WTC11 (cell line): Measurements from ENCODE around the gene HPSE. TPM values are rescaled to one million over a fixed set of nuclear protein-coding genes. Genes with fewer than 3 reads are reported as not detected.

ENCODE experiments used
- ATAC-seq: fragments of 200-7000 bp; cut with Tn5 transposase; 2 replicates; pipeline ENCODE4 v1.10.0; 2021; ENCODE audit warnings: mild to moderate bottlenecking, moderate library complexity
- CTCF ChIA-PET: fragments of 300-600 bp; sonication (Branson Sonifier 250); formaldehyde crosslinking; loops from one replicate; lab custom pipeline; 2021; ENCODE audit warnings: antibody characterized with exemption; lab: Charles Lee
- POLR2A ChIA-PET: fragments of 350-600 bp; sonication (Branson Sonifier 250); formaldehyde crosslinking; loops from one replicate; lab custom pipeline; 2021; ENCODE audit warnings: antibody characterized with exemption; lab: Charles Lee
- DNase-seq: peaks from one replicate; pipeline ENCODE4 v3.0.0; 2021; ENCODE audit warnings: low spot score
- H3K27ac Mint-ChIP-seq: 2 replicates; pipeline ENCODE4 v1.8.0; 2021; ENCODE audit warnings: mixed read lengths
- H3K27me3 Mint-ChIP-seq: 2 replicates; pipeline ENCODE4 v1.8.0; 2021; ENCODE audit warnings: low read depth, mild to moderate bottlenecking, moderate library complexity, mixed read lengths
- H3K36me3 Mint-ChIP-seq: 2 replicates; pipeline ENCODE4 v1.8.0; 2021; ENCODE audit warnings: mixed read lengths
- H3K4me1 Mint-ChIP-seq: 2 replicates; pipeline ENCODE4 v1.8.0; 2022; ENCODE audit warnings: mixed read lengths
- H3K4me3 Mint-ChIP-seq: 2 replicates; pipeline ENCODE4 v1.8.0; 2021; ENCODE audit warnings: mild to moderate bottlenecking, moderate library complexity, mixed read lengths
- H3K9me3 Mint-ChIP-seq: 2 replicates; pipeline ENCODE4 v1.8.0; 2021; ENCODE audit warnings: mixed read lengths
- FOXJ3 ChIP-seq: sonication (generic); formaldehyde crosslinking; IDR thresholded peaks from 2 replicates; pipeline ENCODE4 v1.9.0; 2021; ENCODE audit warnings: missing genetic modification reagents, mild to moderate bottlenecking, borderline replicate concordance
- FOXK1 ChIP-seq: sonication (generic); formaldehyde crosslinking; IDR thresholded peaks from 2 replicates; pipeline ENCODE4 v1.8.0; 2022; ENCODE audit warnings: mild to moderate bottlenecking, moderate library complexity, missing genetic modification reagents
- JUN ChIP-seq: sonication (generic); formaldehyde crosslinking; IDR thresholded peaks from 2 replicates; pipeline ENCODE4 v1.8.0; 2023; ENCODE audit warnings: mild to moderate bottlenecking, missing genetic modification reagents
- NFE2L1 ChIP-seq: sonication (generic); formaldehyde crosslinking; IDR thresholded peaks from 2 replicates; pipeline ENCODE4 v1.8.1; 2023; ENCODE audit warnings: missing genetic modification reagents
- NR1H2 ChIP-seq: sonication (generic); formaldehyde crosslinking; IDR thresholded peaks from 2 replicates; pipeline ENCODE4 v1.9.0; 2021; ENCODE audit warnings: mild to moderate bottlenecking, moderate library complexity, missing genetic modification reagents
- OVOL2 ChIP-seq: fragments of 250-450 bp; sonication (Bioruptor Pico); IDR thresholded peaks from 2 replicates; pipeline ENCODE4 v1.9.0; 2021; ENCODE audit warnings: mild to moderate bottlenecking, borderline replicate concordance
- RELA ChIP-seq: sonication (generic); formaldehyde crosslinking; IDR thresholded peaks from 2 replicates; pipeline ENCODE4 v1.8.1; 2022; ENCODE audit warnings: missing genetic modification reagents, mild to moderate bottlenecking, borderline replicate concordance
- TEAD1 ChIP-seq: sonication (generic); formaldehyde crosslinking; IDR thresholded peaks from 2 replicates; pipeline ENCODE4 v1.8.0; 2022; ENCODE audit warnings: mild to moderate bottlenecking, missing genetic modification reagents
- TP53 ChIP-seq: sonication (generic); formaldehyde crosslinking; IDR thresholded peaks from 2 replicates; pipeline ENCODE4 v1.8.1; 2023; ENCODE audit warnings: mild to moderate bottlenecking, missing genetic modification reagents
- ZBTB21 ChIP-seq: sonication (generic); formaldehyde crosslinking; IDR thresholded peaks from 2 replicates; pipeline ENCODE4 v1.8.1; 2023; ENCODE audit warnings: mild to moderate bottlenecking, missing genetic modification reagents, borderline replicate concordance
- ZNF121 ChIP-seq: sonication (generic); formaldehyde crosslinking; IDR thresholded peaks from 2 replicates; pipeline ENCODE4 v1.8.0; 2023; ENCODE audit warnings: missing genetic modification reagents
- ZNF317 ChIP-seq: sonication (generic); formaldehyde crosslinking; IDR thresholded peaks from 2 replicates; pipeline ENCODE4 v1.8.1; 2023; ENCODE audit warnings: low read depth, mild to moderate bottlenecking, moderate library complexity, missing genetic modification reagents, borderline replicate concordance
- ZNF396 ChIP-seq: fragments of 250-450 bp; sonication (Bioruptor Pico); IDR thresholded peaks from 2 replicates; pipeline ENCODE4 v1.8.0; 2021; ENCODE audit warnings: mild to moderate bottlenecking, moderate library complexity, borderline replicate concordance
- total RNA-seq: library from RNA; stranded (reverse); gene quantifications from 3 replicates; pipeline ENCODE4 v1.2.3, GENCODE V29; 2021
- TF ChIP-seq, protein P1 (sequence below): sonication (generic); formaldehyde crosslinking; IDR thresholded peaks from 2 replicates; pipeline ENCODE4 v1.8.0; 2022; ENCODE audit warnings: mild to moderate bottlenecking, missing genetic modification reagents
- TF ChIP-seq, protein P2 (sequence below): fragments of 250-450 bp; sonication (Bioruptor Pico); conservative IDR thresholded peaks from 2 replicates; pipeline ENCODE4 v1.9.0; 2021; ENCODE audit warnings: mild to moderate bottlenecking
- TF ChIP-seq, protein P3 (sequence below): sonication (generic); formaldehyde crosslinking; IDR thresholded peaks from 2 replicates; pipeline ENCODE4 v1.8.0; 2022; ENCODE audit warnings: mild to moderate bottlenecking, missing genetic modification reagents
- TF ChIP-seq, protein P4 (sequence below): sonication (generic); formaldehyde crosslinking; IDR thresholded peaks from 2 replicates; pipeline ENCODE4 v1.8.1; 2023; ENCODE audit warnings: mild to moderate bottlenecking, missing genetic modification reagents, moderate library complexity
- TF ChIP-seq, protein P5 (sequence below): fragments of 250-450 bp; sonication (Bioruptor Pico); IDR thresholded peaks from 2 replicates; pipeline ENCODE4 v2.1.2; 2022; ENCODE audit warnings: mild to moderate bottlenecking, moderate library complexity
- TF ChIP-seq, protein P6 (sequence below): fragments of 250-450 bp; sonication (Bioruptor Pico); IDR thresholded peaks from 2 replicates; pipeline ENCODE4 v1.9.0; 2021; ENCODE audit warnings: mild to moderate bottlenecking

HPSE gene
- total RNA-seq, 1 experiment from 2014 or later: 3.0 TPM

DNA sequence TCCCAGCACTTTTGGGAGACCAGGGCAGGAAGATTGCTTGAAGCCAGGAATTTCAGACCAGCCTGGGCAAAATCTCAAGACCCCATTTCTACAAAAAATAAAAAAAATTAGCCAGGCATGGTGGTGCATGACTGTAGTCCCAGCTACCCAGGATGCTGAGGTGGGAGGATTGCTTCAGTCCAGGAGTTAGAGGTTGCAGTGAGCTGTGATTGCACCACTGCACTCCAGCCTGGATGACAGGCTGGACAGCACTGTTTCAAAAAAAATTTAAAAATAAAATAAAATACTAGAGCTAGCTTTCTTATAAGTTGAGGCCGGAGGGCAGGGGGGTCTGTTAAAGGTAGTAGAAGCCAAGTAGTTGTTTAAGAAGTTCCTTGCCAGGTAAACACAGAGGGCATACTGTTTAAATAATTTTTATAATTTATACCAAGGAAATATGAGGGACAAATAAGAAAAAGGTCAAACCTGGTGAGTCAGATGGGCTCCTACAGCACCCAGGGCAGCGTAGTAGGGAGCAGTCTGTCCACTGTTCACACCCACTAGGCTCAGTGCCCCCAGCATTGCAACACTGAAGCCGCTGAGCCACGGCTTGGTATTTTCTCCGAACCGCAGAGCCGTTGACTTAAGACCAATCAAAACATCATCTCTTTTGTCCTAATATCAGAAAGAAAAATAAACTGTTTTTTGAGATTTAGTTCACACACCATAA is 67.4 kb downstream of the HPSE start:
- Mint-ChIP-seq H3K27ac (no peak overlapping the region), H3K27me3 (no peaks in the 10 kb centered on the region), H3K36me3 (peaks cover 10% of the 10 kb centered on the region), H3K4me3 (no peak overlapping the region), H3K4me1 (no peaks in the 10 kb centered on the region), H3K9me3 (no peaks in the 10 kb centered on the region)
- ChIA-PET POLR2A (no interaction called here), CTCF (interaction anchor here (1.0 to 1.1 kb wide), 2 partner anchors 15 to 17 kb away, joined by 3 read pairs; partner anchors contain the start of gene COQ2)
- DNase-seq (no peak), ATAC-seq (no peak)
- TF ChIP-seq, protein P1, sequence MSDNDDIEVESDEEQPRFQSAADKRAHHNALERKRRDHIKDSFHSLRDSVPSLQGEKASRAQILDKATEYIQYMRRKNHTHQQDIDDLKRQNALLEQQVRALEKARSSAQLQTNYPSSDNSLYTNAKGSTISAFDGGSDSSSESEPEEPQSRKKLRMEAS (CRISPR knock-in tag): no peak

DNA sequence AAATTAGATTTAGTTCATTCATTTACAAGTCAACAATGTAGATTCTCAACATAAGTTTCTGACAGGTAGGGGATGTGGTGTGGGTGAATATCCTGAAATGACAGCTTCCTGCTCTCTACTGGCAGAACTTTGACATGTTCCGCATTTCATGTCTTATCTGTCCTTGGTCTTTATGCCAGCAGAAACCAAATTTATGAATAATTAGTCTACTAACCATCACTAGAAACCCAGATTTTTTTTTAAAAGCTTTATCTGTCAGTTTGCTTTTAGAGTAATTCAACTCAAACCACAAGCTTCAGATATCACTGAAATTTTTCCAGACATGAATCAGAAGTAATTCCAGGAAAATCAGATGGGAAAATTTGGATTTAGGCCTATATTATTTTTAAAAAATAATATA is 68.0 kb downstream of the HPSE start:
- no peaks in the 10 kb centered on the region for H3K4me1 Mint-ChIP-seq
- CTCF ChIA-PET: no interaction called here
- no peaks in the 10 kb centered on the region for H3K27me3 Mint-ChIP-seq
- DNase-seq: no peak
- H3K9me3 Mint-ChIP-seq: no peaks in the 10 kb centered on the region
- H3K4me3 Mint-ChIP-seq: no peak overlapping the region
- TF ChIP-seq FOXJ3 (CRISPR knock-in tag): no peak
- TF ChIP-seq, protein P1 (CRISPR knock-in tag): no peak
- no peak for TF ChIP-seq OVOL2 (CRISPR knock-in tag)
- no peak for TF ChIP-seq TP53 (CRISPR knock-in tag)
- no peak for TF ChIP-seq FOXK1 (CRISPR knock-in tag)
- TF ChIP-seq, protein P2, sequence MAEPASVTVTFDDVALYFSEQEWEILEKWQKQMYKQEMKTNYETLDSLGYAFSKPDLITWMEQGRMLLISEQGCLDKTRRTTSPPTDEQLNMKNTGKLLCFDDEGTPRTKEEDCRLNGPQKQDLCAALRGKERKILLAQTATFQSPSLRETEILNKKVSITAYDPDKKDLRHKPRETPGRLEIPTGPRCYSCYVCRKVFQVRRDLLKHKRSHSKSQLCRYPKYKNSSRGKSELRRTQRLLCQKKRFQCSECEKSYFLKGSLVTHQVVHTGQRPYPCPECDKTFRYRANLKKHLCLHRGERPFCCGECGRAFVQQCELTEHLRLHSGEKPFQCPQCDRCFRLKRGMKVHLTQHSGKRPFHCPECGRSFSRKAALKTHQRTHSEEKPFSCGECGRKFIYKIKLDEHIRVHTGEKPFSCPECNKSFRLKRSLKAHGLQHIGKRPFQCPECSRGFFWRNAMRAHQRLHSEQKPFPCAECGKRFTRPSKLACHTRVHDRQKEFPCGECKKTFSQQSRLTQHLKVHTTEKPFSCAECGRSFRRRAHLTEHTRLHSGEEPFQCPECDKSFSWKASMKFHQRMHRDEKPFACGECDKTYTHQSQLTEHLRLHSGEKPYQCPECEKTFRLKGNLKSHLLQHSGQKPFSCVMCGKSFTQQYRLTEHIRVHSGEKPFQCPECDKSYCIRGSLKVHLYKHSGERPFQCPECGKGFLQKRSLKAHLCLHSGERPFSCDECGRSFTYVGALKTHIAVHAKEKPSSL (CRISPR knock-in tag): no peak
- no peak for TF ChIP-seq NR1H2 (CRISPR knock-in tag)
- TF ChIP-seq, protein P3, sequence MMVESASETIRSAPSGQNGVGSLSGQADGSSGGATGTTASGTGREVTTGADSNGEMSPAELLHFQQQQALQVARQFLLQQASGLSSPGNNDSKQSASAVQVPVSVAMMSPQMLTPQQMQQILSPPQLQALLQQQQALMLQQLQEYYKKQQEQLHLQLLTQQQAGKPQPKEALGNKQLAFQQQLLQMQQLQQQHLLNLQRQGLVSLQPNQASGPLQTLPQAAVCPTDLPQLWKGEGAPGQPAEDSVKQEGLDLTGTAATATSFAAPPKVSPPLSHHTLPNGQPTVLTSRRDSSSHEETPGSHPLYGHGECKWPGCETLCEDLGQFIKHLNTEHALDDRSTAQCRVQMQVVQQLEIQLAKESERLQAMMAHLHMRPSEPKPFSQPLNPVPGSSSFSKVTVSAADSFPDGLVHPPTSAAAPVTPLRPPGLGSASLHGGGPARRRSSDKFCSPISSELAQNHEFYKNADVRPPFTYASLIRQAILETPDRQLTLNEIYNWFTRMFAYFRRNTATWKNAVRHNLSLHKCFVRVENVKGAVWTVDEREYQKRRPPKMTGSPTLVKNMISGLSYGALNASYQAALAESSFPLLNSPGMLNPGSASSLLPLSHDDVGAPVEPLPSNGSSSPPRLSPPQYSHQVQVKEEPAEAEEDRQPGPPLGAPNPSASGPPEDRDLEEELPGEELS (CRISPR knock-in tag): no peak
- no peak for TF ChIP-seq ZNF121 (CRISPR knock-in tag)
- no peak for TF ChIP-seq ZNF396
- TF ChIP-seq ZNF317 (CRISPR knock-in tag): no peak
- TF ChIP-seq, protein P4, sequence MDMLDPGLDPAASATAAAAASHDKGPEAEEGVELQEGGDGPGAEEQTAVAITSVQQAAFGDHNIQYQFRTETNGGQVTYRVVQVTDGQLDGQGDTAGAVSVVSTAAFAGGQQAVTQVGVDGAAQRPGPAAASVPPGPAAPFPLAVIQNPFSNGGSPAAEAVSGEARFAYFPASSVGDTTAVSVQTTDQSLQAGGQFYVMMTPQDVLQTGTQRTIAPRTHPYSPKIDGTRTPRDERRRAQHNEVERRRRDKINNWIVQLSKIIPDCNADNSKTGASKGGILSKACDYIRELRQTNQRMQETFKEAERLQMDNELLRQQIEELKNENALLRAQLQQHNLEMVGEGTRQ (CRISPR knock-in tag): no peak
- no peak for TF ChIP-seq JUN (CRISPR knock-in tag)
- no peak for ATAC-seq
- POLR2A ChIA-PET: no interaction called here
- H3K36me3 Mint-ChIP-seq: peaks cover 10% of the 10 kb centered on the region
- H3K27ac Mint-ChIP-seq: no peak overlapping the region

DNA sequence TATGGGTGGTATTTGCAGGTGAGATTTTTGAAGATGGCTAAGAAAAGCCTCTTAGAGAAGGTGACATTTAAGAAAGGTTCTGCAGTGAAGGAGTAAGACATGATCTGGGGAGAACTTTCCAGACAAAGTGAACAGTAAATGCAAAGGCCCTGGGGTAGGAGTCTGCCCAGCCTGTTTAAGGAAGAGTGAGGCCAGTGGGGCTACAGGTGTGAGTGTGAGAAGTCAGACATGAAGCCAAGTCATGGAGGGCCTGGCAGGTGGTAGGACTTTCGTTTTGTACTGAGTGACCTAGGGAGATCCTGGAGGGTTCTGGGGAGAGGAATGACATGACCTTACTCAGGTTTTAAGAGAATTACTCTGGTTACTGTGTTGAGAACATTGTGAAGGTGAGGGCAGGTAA is 71.5 kb downstream of the HPSE start:
- no peak overlapping the region for H3K27ac Mint-ChIP-seq
- DNase-seq (no peak), ATAC-seq (no peak)
- no peaks in the 10 kb centered on the region for H3K9me3 Mint-ChIP-seq
- ChIA-PET CTCF (no interaction called here), POLR2A (no interaction called here)
- H3K27me3 Mint-ChIP-seq: no peaks in the 10 kb centered on the region
- no peak overlapping the region for H3K4me3 Mint-ChIP-seq
- peaks cover 13% of the 10 kb centered on the region for H3K36me3 Mint-ChIP-seq
- H3K4me1 Mint-ChIP-seq: no peaks in the 10 kb centered on the region
- TF ChIP-seq, protein P5, sequence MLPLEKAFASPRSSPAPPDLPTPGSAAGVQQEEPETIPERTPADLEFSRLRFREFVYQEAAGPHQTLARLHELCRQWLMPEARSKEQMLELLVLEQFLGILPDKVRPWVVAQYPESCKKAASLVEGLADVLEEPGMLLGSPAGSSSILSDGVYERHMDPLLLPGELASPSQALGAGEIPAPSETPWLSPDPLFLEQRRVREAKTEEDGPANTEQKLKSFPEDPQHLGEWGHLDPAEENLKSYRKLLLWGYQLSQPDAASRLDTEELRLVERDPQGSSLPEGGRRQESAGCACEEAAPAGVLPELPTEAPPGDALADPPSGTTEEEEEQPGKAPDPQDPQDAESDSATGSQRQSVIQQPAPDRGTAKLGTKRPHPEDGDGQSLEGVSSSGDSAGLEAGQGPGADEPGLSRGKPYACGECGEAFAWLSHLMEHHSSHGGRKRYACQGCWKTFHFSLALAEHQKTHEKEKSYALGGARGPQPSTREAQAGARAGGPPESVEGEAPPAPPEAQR (CRISPR knock-in tag): no peak
- TF ChIP-seq NR1H2 (CRISPR knock-in tag): no peak
- TF ChIP-seq TEAD1: no peak
- TF ChIP-seq FOXK1 (CRISPR knock-in tag): no peak
- no peak for TF ChIP-seq ZBTB21 (CRISPR knock-in tag)
- TF ChIP-seq NFE2L1: no peak
- TF ChIP-seq RELA (CRISPR knock-in tag): no peak
- TF ChIP-seq, protein P6, sequence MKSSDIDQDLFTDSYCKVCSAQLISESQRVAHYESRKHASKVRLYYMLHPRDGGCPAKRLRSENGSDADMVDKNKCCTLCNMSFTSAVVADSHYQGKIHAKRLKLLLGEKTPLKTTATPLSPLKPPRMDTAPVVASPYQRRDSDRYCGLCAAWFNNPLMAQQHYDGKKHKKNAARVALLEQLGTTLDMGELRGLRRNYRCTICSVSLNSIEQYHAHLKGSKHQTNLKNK: no peak
